K562 (cell line): ENCODE measurements around the gene TTC23L. TPM values are rescaled to one million over a fixed set of nuclear protein-coding genes. Genes with fewer than 3 reads are reported as not detected.

Experiments used
- ARID2 ChIP-seq: fragments of 450-650 bp; IDR thresholded peaks from 2 replicates; pipeline ENCODE4 v1.6.1; 2017; ENCODE audit warnings: antibody characterized with exemption, mild to moderate bottlenecking
- FOXA1 ChIP-seq: fragments of 450-650 bp; IDR thresholded peaks from 2 replicates; pipeline ENCODE4 v1.6.1; 2016; ENCODE audit warnings: mild to moderate bottlenecking, borderline replicate concordance
- HIVEP1 ChIP-seq: fragments of 250-450 bp; sonication (Bioruptor Pico); IDR thresholded peaks from 2 replicates; pipeline ENCODE4 v1.4.0; 2020; ENCODE audit warnings: mild to moderate bottlenecking
- HNRNPK ChIP-seq: fragments of 200-400 bp; formaldehyde crosslinking; IDR thresholded peaks from one replicate; pipeline ENCODE4 v1.6.1; 2018; ENCODE audit warnings: mild to moderate bottlenecking, low read depth, low read length; ENCODE audit not compliant: poor library complexity, severe bottlenecking
- PCBP2 ChIP-seq: fragments of 200-400 bp; formaldehyde crosslinking; IDR thresholded peaks from 2 replicates; pipeline ENCODE4 v1.6.1; 2018; ENCODE audit warnings: low read length, low read depth, mild to moderate bottlenecking, moderate library complexity; ENCODE audit not compliant: poor library complexity, severe bottlenecking
- POLR2AphosphoS5 ChIP-seq: IDR thresholded peaks from 2 replicates; pipeline ENCODE4 v1.6.1; 2011; ENCODE audit warnings: mild to moderate bottlenecking, low read depth, low read length, moderate library complexity; ENCODE audit not compliant: control insufficient read depth, insufficient read depth
- PURB ChIP-seq: sonication (generic); formaldehyde crosslinking; IDR thresholded peaks from 2 replicates; pipeline ENCODE4 v1.9.0; 2021; ENCODE audit warnings: low read depth, mild to moderate bottlenecking, missing genetic modification reagents
- SIX5 ChIP-seq, 2 experiments: IDR thresholded peaks; 2 replicates each; pipeline ENCODE4 v1.6.1; 2011; ENCODE audit warnings: low read length in 2 of 2, borderline replicate concordance in 1 of 2, low read depth in 1 of 2, mild to moderate bottlenecking in 1 of 2, moderate library complexity in 1 of 2; ENCODE audit not compliant: insufficient read depth in 1 of 2
- SLC30A9 ChIP-seq: fragments of 250-450 bp; sonication (Bioruptor Pico); IDR thresholded peaks from 2 replicates; pipeline ENCODE4 v1.8.0; 2022; ENCODE audit warnings: mild to moderate bottlenecking, moderate library complexity
- TCF7L2 ChIP-seq: fragments of 150-350 bp; IDR thresholded peaks from 2 replicates; pipeline ENCODE4 v1.6.1; 2016; ENCODE audit warnings: low read depth, mild to moderate bottlenecking, low read length, moderate library complexity
- ZC3H11A ChIP-seq: IDR thresholded peaks from 2 replicates; pipeline ENCODE4 v1.6.1; 2012; ENCODE audit warnings: low read depth, low read length, improper control_type of control experiment
- polyA plus RNA-seq, 8 experiments: library from polyadenylated mRNA; depleted of rRNA in 4 of 8; stranded (reverse) in 5 of 8; unstranded in 3 of 8; fragments of >200 nt; fragmentation: Nextera tagmentation in 2 of 8; fragmentation: Illumina TruSeq in 1 of 8; extraction: Ambion mirVana in 2 of 8; extraction: Trizol in 1 of 8; gene quantifications; 2 replicates each; pipeline versions ENCODE4 v1.2.1 to v1.2.3, GENCODE V29; 2011 to 2014; ENCODE audit warnings: inconsistent platforms in 1 of 8, missing spikeins in 1 of 8
- total RNA-seq, 7 experiments: library from RNA; depleted of rRNA in 6 of 7; stranded (reverse); fragments of >200 nt in 6 of 7; fragmentation: Illumina TruSeq in 2 of 7; extraction: Trizol in 2 of 7; gene quantifications; 2 replicates each; pipeline versions ENCODE4 v1.2.1 to v1.2.3, GENCODE V29; 2011 to 2021; ENCODE audit warnings: low replicate concordance in 1 of 7
- TF ChIP-seq, protein P1 (sequence below): sonication (generic); formaldehyde crosslinking; IDR thresholded peaks from 2 replicates; pipeline ENCODE4 v1.8.0; 2022; ENCODE audit warnings: mild to moderate bottlenecking, missing genetic modification reagents, borderline replicate concordance
- TF ChIP-seq, protein P2 (sequence below): fragments of 450-650 bp; IDR thresholded peaks from 2 replicates; pipeline ENCODE4 v1.6.1; 2016; ENCODE audit warnings: antibody characterized with exemption
- TF ChIP-seq, protein P3 (sequence below): fragments of 250-450 bp; sonication (Bioruptor Pico); IDR thresholded peaks from 2 replicates; pipeline ENCODE4 v1.4.0; 2020
- TF ChIP-seq, protein P4 (sequence below): fragments of 450-650 bp; IDR thresholded peaks from 2 replicates; pipeline ENCODE4 v1.6.1; 2016; ENCODE audit warnings: low read depth

The TTC23L gene
- total and polyA plus RNA-seq, 9 of the 15 experiments (the other 6 are each of a cell fraction or from before 2014, with no cell fraction given) = 0.03 to 0.32 (median 0.14) TPM; not detected in 2

DNA sequence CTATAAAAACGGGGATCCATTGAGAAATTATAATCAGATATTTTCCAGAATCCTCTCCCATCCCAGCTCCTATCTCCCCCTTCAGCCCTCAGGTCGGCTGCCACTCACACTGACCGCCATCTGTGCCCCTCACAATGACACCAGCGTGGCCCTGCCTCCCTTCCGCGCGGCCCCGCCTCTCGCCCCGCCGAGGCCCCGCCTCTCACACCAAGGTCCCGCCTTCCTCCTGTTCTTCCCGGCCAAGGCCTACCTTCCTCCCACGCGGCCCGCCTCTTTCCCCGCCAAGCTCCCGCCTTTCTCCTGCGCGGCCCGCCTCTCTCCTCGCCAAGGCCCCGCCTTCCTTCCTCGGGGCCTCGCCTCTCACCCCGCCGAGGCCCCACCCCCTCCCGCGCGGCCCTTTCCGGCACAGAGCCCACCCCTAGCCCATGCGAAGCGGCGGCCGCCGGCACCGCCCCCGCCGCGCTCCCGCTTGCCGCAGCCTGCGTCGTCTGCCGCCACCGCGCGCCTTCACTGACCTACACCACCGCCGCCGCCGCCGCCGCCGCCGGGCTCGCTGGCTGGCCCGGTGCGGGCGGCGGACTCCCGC, 90.3 kb downstream of the TTC23L start, which contains the start of gene DNAJC21 (continued):
- TF ChIP-seq, protein P1, sequence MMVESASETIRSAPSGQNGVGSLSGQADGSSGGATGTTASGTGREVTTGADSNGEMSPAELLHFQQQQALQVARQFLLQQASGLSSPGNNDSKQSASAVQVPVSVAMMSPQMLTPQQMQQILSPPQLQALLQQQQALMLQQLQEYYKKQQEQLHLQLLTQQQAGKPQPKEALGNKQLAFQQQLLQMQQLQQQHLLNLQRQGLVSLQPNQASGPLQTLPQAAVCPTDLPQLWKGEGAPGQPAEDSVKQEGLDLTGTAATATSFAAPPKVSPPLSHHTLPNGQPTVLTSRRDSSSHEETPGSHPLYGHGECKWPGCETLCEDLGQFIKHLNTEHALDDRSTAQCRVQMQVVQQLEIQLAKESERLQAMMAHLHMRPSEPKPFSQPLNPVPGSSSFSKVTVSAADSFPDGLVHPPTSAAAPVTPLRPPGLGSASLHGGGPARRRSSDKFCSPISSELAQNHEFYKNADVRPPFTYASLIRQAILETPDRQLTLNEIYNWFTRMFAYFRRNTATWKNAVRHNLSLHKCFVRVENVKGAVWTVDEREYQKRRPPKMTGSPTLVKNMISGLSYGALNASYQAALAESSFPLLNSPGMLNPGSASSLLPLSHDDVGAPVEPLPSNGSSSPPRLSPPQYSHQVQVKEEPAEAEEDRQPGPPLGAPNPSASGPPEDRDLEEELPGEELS (CRISPR knock-in tag) = no peak
- no peak for TF ChIP-seq SIX5 (IDR thresholded peaks at IDR 0.05; ENCODE audit: borderline replicate concordance in 1 of 2, insufficient read depth in 1 of 2, low read depth in 1 of 2, low read length in 2 of 2)
- no peak for TF ChIP-seq ZC3H11A
- 0 out of 2 replicates have a peak, but pooled peaks have one; percentile 12 for TF ChIP-seq POLR2AphosphoS5
- TF ChIP-seq, protein P2, sequence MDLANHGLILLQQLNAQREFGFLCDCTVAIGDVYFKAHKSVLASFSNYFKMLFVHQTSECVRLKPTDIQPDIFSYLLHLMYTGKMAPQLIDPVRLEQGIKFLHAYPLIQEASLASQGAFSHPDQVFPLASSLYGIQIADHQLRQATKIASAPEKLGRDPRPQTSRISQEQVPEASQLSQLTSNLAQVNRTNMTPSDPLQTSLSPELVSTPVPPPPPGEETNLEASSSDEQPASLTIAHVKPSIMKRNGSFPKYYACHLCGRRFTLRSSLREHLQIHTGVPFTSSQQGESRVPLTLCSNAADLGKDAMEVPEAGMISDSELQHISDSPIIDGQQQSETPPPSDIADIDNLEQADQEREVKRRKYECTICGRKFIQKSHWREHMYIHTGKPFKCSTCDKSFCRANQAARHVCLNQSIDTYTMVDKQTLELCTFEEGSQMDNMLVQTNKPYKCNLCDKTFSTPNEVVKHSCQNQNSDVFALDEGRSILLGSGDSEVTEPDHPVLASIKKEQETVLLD = no peak
- TF ChIP-seq, protein P3, sequence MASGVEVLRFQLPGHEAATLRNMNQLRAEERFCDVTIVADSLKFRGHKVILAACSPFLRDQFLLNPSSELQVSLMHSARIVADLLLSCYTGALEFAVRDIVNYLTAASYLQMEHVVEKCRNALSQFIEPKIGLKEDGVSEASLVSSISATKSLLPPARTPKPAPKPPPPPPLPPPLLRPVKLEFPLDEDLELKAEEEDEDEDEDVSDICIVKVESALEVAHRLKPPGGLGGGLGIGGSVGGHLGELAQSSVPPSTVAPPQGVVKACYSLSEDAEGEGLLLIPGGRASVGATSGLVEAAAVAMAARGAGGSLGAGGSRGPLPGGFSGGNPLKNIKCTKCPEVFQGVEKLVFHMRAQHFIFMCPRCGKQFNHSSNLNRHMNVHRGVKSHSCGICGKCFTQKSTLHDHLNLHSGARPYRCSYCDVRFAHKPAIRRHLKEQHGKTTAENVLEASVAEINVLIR (CRISPR knock-in tag) = no peak
- no peak for TF ChIP-seq FOXA1
- TF ChIP-seq TCF7L2 = no peak
- TF ChIP-seq PURB (CRISPR knock-in tag) = no peak
- no peak for TF ChIP-seq ARID2
- no peak for TF ChIP-seq HIVEP1 (CRISPR knock-in tag)
- TF ChIP-seq SLC30A9 (CRISPR knock-in tag) = no peak
- TF ChIP-seq PCBP2 = no peak
- TF ChIP-seq HNRNPK = no peak
- TF ChIP-seq, protein P4, sequence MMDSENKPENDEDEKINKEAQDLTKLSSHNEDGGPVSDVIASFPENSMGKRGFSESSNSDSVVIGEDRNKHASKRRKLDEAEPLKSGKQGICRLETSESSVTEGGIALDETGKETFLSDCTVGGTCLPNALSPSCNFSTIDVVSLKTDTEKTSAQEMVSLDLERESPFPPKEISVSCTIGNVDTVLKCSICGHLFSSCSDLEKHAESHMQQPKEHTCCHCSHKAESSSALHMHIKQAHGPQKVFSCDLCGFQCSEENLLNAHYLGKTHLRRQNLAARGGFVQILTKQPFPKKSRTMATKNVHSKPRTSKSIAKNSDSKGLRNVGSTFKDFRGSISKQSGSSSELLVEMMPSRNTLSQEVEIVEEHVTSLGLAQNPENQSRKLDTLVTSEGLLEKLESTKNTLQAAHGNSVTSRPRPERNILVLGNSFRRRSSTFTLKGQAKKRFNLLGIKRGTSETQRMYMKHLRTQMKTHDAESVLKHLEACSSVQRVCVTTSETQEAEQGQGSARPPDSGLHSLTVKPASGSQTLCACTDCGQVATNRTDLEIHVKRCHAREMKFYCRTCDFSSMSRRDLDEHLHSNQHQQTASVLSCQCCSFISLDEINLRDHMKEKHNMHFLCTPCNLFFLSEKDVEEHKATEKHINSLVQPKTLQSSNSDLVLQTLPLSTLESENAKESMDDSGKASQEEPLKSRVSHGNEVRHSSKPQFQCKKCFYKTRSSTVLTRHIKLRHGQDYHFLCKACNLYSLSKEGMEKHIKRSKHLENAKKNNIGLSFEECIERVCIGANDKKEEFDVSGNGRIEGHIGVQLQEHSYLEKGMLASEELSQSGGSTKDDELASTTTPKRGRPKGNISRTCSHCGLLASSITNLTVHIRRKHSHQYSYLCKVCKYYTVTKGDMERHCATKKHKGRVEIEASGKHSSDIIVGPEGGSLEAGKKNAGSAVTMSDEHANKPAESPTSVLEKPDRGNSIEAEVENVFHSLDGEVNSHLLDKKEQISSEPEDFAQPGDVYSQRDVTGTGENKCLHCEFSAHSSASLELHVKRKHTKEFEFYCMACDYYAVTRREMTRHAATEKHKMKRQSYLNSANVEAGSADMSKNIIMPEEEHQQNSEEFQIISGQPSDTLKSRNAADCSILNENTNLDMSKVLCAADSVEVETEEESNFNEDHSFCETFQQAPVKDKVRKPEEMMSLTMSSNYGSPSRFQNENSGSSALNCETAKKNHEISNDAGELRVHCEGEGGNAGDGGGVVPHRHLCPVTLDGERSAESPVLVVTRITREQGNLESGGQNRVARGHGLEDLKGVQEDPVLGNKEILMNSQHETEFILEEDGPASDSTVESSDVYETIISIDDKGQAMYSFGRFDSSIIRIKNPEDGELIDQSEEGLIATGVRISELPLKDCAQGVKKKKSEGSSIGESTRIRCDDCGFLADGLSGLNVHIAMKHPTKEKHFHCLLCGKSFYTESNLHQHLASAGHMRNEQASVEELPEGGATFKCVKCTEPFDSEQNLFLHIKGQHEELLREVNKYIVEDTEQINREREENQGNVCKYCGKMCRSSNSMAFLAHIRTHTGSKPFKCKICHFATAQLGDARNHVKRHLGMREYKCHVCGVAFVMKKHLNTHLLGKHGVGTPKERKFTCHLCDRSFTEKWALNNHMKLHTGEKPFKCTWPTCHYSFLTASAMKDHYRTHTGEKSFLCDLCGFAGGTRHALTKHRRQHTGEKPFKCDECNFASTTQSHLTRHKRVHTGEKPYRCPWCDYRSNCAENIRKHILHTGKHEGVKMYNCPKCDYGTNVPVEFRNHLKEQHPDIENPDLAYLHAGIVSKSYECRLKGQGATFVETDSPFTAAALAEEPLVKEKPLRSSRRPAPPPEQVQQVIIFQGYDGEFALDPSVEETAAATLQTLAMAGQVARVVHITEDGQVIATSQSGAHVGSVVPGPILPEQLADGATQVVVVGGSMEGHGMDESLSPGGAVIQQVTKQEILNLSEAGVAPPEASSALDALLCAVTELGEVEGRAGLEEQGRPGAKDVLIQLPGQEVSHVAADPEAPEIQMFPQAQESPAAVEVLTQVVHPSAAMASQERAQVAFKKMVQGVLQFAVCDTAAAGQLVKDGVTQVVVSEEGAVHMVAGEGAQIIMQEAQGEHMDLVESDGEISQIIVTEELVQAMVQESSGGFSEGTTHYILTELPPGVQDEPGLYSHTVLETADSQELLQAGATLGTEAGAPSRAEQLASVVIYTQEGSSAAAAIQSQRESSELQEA = no peak
